Ascending aorta (tissue), 2 donors: Measurements from ENCODE around the gene CHCHD6. TPM values are rescaled to one million over a fixed set of nuclear protein-coding genes. Genes with fewer than 3 reads are reported as not detected.
A peak's percentile ranks its signal among the peaks of the same experiment; 100 is the strongest.

ENCODE experiments used
- DNase-seq, 2 donors: peaks; one replicate each; pipeline ENCODE4 v3.0.0-alpha.2; 2019; ENCODE audit warnings: low spot score in 2 of 2
- H3K27ac ChIP-seq, 2 donors: fragments of 200-600 bp; sonication (generic); one replicate each; pipeline ENCODE4 v1.5.1; 2016 to 2017; ENCODE audit warnings: mild to moderate bottlenecking in 1 of 2
- H3K27me3 ChIP-seq: fragments of 200-600 bp; sonication (generic); one replicate; pipeline ENCODE4 v1.5.1; 2017
- H3K36me3 ChIP-seq, 2 donors: fragments of 200-600 bp; sonication (generic); one replicate each; pipeline ENCODE4 v1.5.1; 2016
- H3K4me1 ChIP-seq, 2 donors: fragments of 200-600 bp; sonication (generic); one replicate each; pipeline ENCODE4 v1.5.1; 2016 to 2017; ENCODE audit warnings: mild to moderate bottlenecking in 1 of 2
- H3K4me3 ChIP-seq, 2 donors: fragments of 200-600 bp; sonication (generic); one replicate each; pipeline ENCODE4 v1.5.1; 2016 to 2017; ENCODE audit warnings: mild to moderate bottlenecking in 1 of 2
- H3K9me3 ChIP-seq, 2 donors: fragments of 200-600 bp; sonication (generic); one replicate each; pipeline ENCODE4 v1.5.1; 2016
- CTCF ChIP-seq, 3 experiments: fragments of 200-600 bp in 2 of 3; fragments of 450-650 bp in 1 of 3; sonication (generic) in 2 of 3; IDR thresholded peaks; one replicate each; pipeline ENCODE4 v1.5.1; 2016 to 2019; ENCODE audit warnings: antibody characterized with exemption in 3 of 3, mild to moderate bottlenecking in 1 of 3, moderate library complexity in 1 of 3
- intact Hi-C: fragments of 100-400 bp; cut with DNase I; formaldehyde crosslinking; loops from one replicate; pipeline ENCODE4 v1.15.1; 2023
- total RNA-seq: library from RNA; depleted of rRNA; stranded (reverse); fragments of >200 nt; gene quantifications from one replicate; pipeline ENCODE4 v1.1.0, GENCODE V29; 2016

CHCHD6 gene
- total RNA-seq, 1 donor from 2014 or later = 1.2 TPM

DNA sequence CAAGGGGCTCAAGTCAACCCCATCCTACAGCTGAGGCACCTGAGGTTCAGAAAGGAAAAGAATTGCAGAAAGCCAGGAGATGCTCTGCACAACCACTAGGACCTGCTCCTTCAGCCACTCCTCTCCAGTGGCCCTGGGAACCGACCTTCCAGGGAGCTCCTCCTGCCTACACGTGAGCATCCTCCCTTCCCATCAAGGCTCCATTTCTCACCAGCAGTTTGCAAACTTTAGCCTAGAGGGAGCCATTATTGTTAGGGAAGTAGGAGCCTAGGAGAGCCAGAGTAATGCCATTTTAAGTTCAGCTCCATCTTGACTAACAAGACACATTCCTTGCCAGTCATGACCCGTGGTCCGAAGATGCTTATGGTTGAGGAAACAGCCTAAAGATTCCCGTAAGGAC is 11.2 kb upstream of the CHCHD6 start:
- Histone ChIP-seq H3K9me3 (no peaks in the 10 kb centered on the region), H3K4me1 (peaks cover 0 to 3% of the 10 kb centered on the region in 2 donors), H3K27ac (no peak overlapping the region), H3K4me3 (no peak overlapping the region), H3K27me3 (no peaks in the 10 kb centered on the region), H3K36me3 (no peaks in the 10 kb centered on the region)
- no peak for DNase-seq
- intact Hi-C loops = no loop called here
- TF ChIP-seq CTCF (IDR thresholded peaks at IDR 0.05) = no peak

GRCh38 chr3:126693921-126694320 is 10.1 kb upstream of the CHCHD6 start:
- intact Hi-C loops = no loop called here
- DNase-seq = no peak
- no peaks in the 10 kb centered on the region for H3K36me3 ChIP-seq
- H3K9me3 ChIP-seq = no peaks in the 10 kb centered on the region
- H3K27ac ChIP-seq = no peak overlapping the region
- no peaks in the 10 kb centered on the region for H3K27me3 ChIP-seq
- H3K4me1 ChIP-seq = peaks cover 0 to 3% of the 10 kb centered on the region in 2 donors
- H3K4me3 ChIP-seq = no peak overlapping the region
- no peak for TF ChIP-seq CTCF (IDR thresholded peaks at IDR 0.05)

DNA sequence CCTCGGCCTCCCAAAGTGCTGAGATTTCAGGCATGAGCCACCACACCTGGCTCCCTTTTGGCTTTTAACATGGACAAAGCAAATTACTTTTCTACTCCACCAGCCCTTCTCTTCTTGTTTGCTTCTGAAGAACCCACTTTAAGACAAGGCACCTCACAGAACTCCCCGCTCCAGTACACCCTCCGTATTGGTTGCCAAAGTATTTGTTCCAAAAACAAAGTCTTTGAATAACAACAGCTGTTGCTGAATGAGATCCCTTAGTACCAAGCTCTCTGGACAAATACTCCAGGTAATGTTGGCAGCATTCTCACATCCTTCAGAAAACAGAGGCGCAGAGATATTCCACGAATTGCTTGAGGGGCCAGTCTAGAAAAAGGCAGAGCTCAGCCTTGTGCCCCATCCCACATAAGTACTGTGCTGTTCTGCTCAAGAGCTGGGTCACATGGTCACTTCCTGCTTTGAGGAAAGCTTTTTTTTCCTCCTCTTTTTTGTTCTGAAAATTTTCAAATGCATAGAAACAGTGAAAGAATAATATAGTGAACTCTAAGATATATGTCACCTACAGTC is 7.3 kb upstream of the CHCHD6 start:
- no peak for TF ChIP-seq CTCF (IDR thresholded peaks at IDR 0.05)
- H3K27me3 ChIP-seq = no peaks in the 10 kb centered on the region
- no peak for DNase-seq

DNA sequence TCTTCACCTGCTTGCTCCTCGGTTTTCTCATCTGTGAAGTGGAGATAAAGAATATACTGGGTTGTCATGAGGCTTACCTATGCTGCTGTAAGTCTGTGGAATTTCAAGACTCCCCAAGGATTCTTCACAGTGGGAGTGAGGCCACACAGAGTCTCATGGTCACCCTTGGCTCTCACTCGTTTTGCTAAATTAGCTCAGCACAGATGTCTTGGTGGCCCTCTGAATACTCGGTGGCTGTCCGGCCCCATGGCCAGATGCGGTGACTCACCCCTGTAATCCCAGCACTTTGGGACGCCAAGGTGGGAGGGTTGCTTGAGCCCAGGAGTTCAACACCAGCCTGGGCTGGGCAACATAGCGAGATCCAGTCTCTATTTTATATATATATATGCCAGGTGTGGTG is 5.0 kb upstream of the CHCHD6 start:
- intact Hi-C loops = no loop called here
- H3K27ac ChIP-seq = no peak overlapping the region
- DNase-seq = no peak
- no peak overlapping the region for H3K4me3 ChIP-seq
- peaks cover 0 to 6% of the 10 kb centered on the region in 2 donors for H3K4me1 ChIP-seq
- H3K9me3 ChIP-seq = no peaks in the 10 kb centered on the region
- TF ChIP-seq CTCF (IDR thresholded peaks at IDR 0.05) = no peak
- H3K27me3 ChIP-seq = no peaks in the 10 kb centered on the region
- no peaks in the 10 kb centered on the region for H3K36me3 ChIP-seq

More for the DNA sequence above, 7.3 kb upstream of the CHCHD6 start:
- Histone ChIP-seq H3K4me3 (no peak overlapping the region), H3K9me3 (no peaks in the 10 kb centered on the region), H3K27ac (no peak overlapping the region), H3K36me3 (no peaks in the 10 kb centered on the region), H3K4me1 (peaks cover 0 to 3% of the 10 kb centered on the region in 2 donors)
- intact Hi-C loops = no loop called here

DNA sequence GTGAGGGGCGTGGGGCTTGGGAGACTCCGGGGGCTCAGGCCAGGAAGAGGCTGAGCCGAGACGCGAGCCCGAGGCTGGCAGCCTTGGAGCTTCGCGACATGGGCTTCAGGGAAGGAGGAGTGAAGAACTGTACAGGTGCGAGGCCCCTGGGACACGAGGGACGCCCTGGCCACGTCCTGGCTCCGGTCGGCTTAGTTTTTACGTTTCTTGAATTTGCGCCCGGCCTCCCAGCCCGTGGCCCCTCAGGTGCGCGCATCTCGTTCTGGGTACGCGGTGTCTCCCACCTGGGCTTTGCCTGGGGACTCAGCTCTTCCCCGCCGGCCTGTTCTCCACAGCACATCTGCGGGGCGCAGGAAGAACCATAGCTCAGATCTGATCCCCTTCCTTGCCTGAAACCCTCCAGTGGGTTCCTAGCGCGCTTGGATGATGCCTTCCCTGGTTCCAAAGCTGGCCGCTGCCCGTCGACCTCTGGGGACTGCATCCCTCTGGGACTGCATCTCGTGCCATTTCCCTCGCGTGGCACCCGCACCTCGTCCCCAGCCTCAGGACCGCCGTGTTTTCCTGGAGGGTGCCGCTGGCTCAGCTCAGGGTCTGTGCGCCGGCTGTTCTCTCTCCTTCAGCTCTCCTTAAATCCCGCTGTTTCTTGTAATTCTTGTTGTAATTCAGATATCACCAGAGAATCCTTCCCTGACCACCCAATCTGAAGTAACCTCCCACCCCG is 614 bp downstream of the CHCHD6 start:
- H3K4me1 ChIP-seq = peaks cover 0 to 3% of the 10 kb centered on the region in 2 donors
- H3K9me3 ChIP-seq = no peaks in the 10 kb centered on the region
- intact Hi-C loops = loop anchor here (1.0 to 2.0 kb wide), 2 partner anchors 25 to 50 kb away; partner anchors contain the start of gene TXNRD3
- H3K27ac ChIP-seq = no peak overlapping the region
- DNase-seq = no peak
- H3K27me3 ChIP-seq = no peaks in the 10 kb centered on the region
- H3K36me3 ChIP-seq = no peaks in the 10 kb centered on the region
- TF ChIP-seq CTCF (IDR thresholded peaks at IDR 0.05) = no peak
- peak overlapping the region; percentile 59 to 89 for H3K4me3 ChIP-seq
